Neuronal stem cell (in vitro differentiated cells): ENCODE data around the gene THBS2.
A peak's percentile ranks its signal among the peaks of the same experiment; 100 is the strongest.

Source experiments
- DNase-seq: peaks from one replicate; pipeline ENCODE4 v3.0.0-alpha.2; 2013; ENCODE audit warnings: low spot score
- H2AFZ ChIP-seq: one replicate; pipeline ENCODE4 v1.6.1; 2013; ENCODE audit warnings: mild to moderate bottlenecking, low read length, inconsistent platforms
- H2AK5ac ChIP-seq: 2 replicates; pipeline ENCODE4 v1.6.1; 2013; ENCODE audit warnings: low read depth, mild to moderate bottlenecking, inconsistent platforms, low read length, moderate library complexity, mixed read lengths
- H2BK120ac ChIP-seq: 2 replicates; pipeline ENCODE4 v1.6.1; 2013; ENCODE audit warnings: low read depth, mild to moderate bottlenecking, inconsistent platforms, low read length, moderate library complexity, mixed read lengths
- H2BK12ac ChIP-seq: one replicate; pipeline ENCODE4 v1.6.1; 2013; ENCODE audit warnings: low read length, inconsistent platforms
- H2BK15ac ChIP-seq: 2 replicates; pipeline ENCODE4 v1.6.1; 2013; ENCODE audit warnings: mild to moderate bottlenecking, low read length, inconsistent platforms, mixed read lengths
- H2BK5ac ChIP-seq: one replicate; pipeline ENCODE4 v1.6.1; 2013; ENCODE audit warnings: inconsistent platforms, mild to moderate bottlenecking, low read length, moderate library complexity
- H3K14ac ChIP-seq: one replicate; pipeline ENCODE4 v1.6.1; 2013; ENCODE audit warnings: low read length, inconsistent platforms
- H3K18ac ChIP-seq: 2 replicates; pipeline ENCODE4 v1.6.1; 2013; ENCODE audit warnings: low read length, inconsistent platforms
- H3K23ac ChIP-seq: 2 replicates; pipeline ENCODE4 v1.6.1; 2013; ENCODE audit warnings: low read depth, mild to moderate bottlenecking, mixed read lengths, low read length, inconsistent platforms; ENCODE audit not compliant: poor library complexity
- H3K27ac ChIP-seq: replicated peaks from 3 replicates; pipeline ENCODE4 v1.5.1; 2013; ENCODE audit warnings: low read length, inconsistent platforms
- H3K27me3 ChIP-seq, 3 experiments: 2 replicates each; pipeline ENCODE4 v1.6.1; 2013; ENCODE audit warnings: low read length in 3 of 3, mild to moderate bottlenecking in 2 of 3, inconsistent platforms in 1 of 3, low read depth in 1 of 3, mixed read lengths in 1 of 3, moderate library complexity in 1 of 3; ENCODE audit not compliant: control insufficient read depth in 3 of 3, insufficient read depth in 3 of 3
- H3K36me3 ChIP-seq, 2 donors: replicated peaks in 1 of 2; 2 replicates each; pipeline ENCODE4 v1.6.1; 2013; ENCODE audit warnings: low read length in 2 of 2; ENCODE audit not compliant: control insufficient read depth in 2 of 2, insufficient read depth in 2 of 2
- H3K4ac ChIP-seq: 2 replicates; pipeline ENCODE4 v1.6.1; 2013; ENCODE audit warnings: inconsistent platforms, mild to moderate bottlenecking, low read length, moderate library complexity
- H3K4me1 ChIP-seq, 2 donors: 1 replicate in 1 of 2; 2 replicates in 1 of 2; pipeline ENCODE4 v1.6.1; 2013; ENCODE audit warnings: low read length in 2 of 2, low read depth in 1 of 2; ENCODE audit not compliant: control insufficient read depth in 2 of 2, insufficient read depth in 1 of 2
- H3K4me2 ChIP-seq: one replicate; pipeline ENCODE4 v1.6.1; 2013; ENCODE audit warnings: mild to moderate bottlenecking, low read length, inconsistent platforms; ENCODE audit not compliant: insufficient read depth, poor library complexity, severe bottlenecking
- H3K4me3 ChIP-seq, 2 donors: 2 replicates each; pipeline ENCODE4 v1.5.1; 2013; ENCODE audit warnings: low read length in 2 of 2, mild to moderate bottlenecking in 2 of 2, inconsistent platforms in 1 of 2, moderate library complexity in 1 of 2
- H3K79me1 ChIP-seq: one replicate; pipeline ENCODE4 v1.6.1; 2013; ENCODE audit warnings: low read depth, mild to moderate bottlenecking, inconsistent platforms, low read length, moderate library complexity
- H3K9ac ChIP-seq: one replicate; pipeline ENCODE4 v1.6.1; 2013; ENCODE audit warnings: mild to moderate bottlenecking, low read depth, low read length, inconsistent platforms; ENCODE audit not compliant: poor library complexity
- H3K9me3 ChIP-seq, 2 donors: replicated peaks in 1 of 2; 2 replicates each; pipeline versions ENCODE3 to v1.6.1; 2013; ENCODE audit warnings: low read length in 2 of 2, mild to moderate bottlenecking in 2 of 2, inconsistent platforms in 1 of 2, low read depth in 1 of 2, mixed read lengths in 1 of 2, moderate library complexity in 1 of 2; ENCODE audit not compliant: control insufficient read depth in 2 of 2, insufficient read depth in 1 of 2
- H4K8ac ChIP-seq: one replicate; pipeline ENCODE4 v1.6.1; 2013; ENCODE audit warnings: low read depth, mild to moderate bottlenecking, inconsistent platforms, low read length, moderate library complexity
- H4K91ac ChIP-seq: one replicate; pipeline ENCODE4 v1.6.1; 2013; ENCODE audit warnings: low read length, low read depth, mild to moderate bottlenecking, inconsistent platforms; ENCODE audit not compliant: poor library complexity
- WGBS, 2 donors: extraction: QIAGEN DNeasy Blood & Tissue Kit; methylation state at CpG; one replicate each; pipeline ENCODE4 v1.1.7; 2013; ENCODE audit warnings: missing lambda C conversion rate in 2 of 2, mixed read lengths in 1 of 2; ENCODE audit not compliant: insufficient read length in 2 of 2, insufficient replicate concordance in 1 of 2; ENCODE audit errors: extremely low coverage in 2 of 2; 5-methylcytosine and 5-hydroxymethylcytosine counted together

The THBS2 gene

DNA sequence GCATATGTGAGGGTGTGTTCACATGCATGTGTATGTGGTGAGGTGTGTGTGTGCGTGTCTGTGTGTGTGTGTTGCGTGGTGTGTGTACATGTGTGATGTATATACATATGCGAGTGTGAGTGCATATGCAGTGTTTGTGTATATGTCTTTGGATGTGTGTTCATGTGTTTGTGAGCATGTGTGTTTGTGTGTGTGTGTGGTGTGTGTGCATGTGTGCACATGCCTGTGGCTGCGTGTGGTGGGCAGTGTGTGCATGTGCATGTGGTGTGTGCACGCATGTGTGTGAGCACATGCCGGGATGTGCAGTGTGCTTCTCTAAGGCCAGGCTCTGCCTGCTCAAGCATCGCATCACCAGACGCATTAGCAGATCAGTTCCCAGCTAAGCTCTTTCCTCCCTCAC is 5.7 kb downstream of the THBS2 start:
- Histone ChIP-seq H3K4me2 (no peak overlapping the region), H2BK12ac (no peak overlapping the region), H3K4me3 (peak overlapping the region in 1 of 2 donors; percentile 71), H3K4ac (no peak overlapping the region), H3K14ac (no peak overlapping the region), H2BK120ac (no peak overlapping the region), H3K4me1 (peaks cover 9 to 13% of the 10 kb centered on the region in 2 donors), H3K18ac (no peak overlapping the region), H3K27me3 (peaks cover 0 to 15% (median 12%) of the 10 kb centered on the region in 3 experiments), H2BK5ac (no peak overlapping the region), H2AK5ac (no peak overlapping the region), H3K79me1 (no peaks in the 10 kb centered on the region), H3K27ac (no peak overlapping the region), H3K36me3 (peaks cover 0 to 6% of the 10 kb centered on the region in 2 donors), H3K9me3 (peaks cover 0 to 9% of the 10 kb centered on the region in 2 donors), H2AFZ (no peak overlapping the region), H3K9ac (no peak overlapping the region), H4K8ac (no peak overlapping the region), H2BK15ac (no peak overlapping the region), H4K91ac (no peak overlapping the region), H3K23ac (no peak overlapping the region)
- DNase-seq: no peak
- no CpG with 5 or more reads among the region's 8 CpGs for WGBS, 2 donors

DNA sequence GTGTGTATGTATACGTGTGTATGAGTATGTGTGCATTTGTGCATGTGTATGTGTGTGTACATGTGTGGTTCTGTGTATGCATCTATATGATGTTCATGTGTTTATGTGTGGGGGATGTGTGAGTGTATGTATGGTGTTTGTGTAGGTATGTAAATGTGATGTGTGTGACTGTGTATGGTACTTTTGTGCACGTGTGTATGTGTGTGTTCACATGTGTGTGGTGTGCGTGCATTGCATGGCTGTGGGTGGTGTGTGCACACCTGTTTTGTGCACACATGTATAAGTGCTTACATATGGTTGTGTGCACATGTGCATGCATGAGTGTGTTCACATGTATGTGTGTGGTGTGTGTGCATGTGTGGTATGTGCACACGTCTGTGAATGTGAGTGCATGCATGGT is 6.2 kb downstream of the THBS2 start:
- Histone ChIP-seq H2BK5ac (no peak overlapping the region), H3K4me3 (peak overlapping the region in 1 of 2 donors; percentile 71), H3K27ac (no peak overlapping the region), H2BK15ac (no peak overlapping the region), H3K18ac (no peak overlapping the region), H4K91ac (peak overlapping the region; percentile 74), H4K8ac (peak overlapping the region; percentile 94), H3K4ac (no peak overlapping the region), H3K36me3 (peaks cover 0 to 6% of the 10 kb centered on the region in 2 donors), H3K9ac (peak overlapping the region; percentile 25), H3K9me3 (peaks cover 0 to 9% of the 10 kb centered on the region in 2 donors), H3K4me1 (peaks cover 4 to 8% of the 10 kb centered on the region in 2 donors), H3K27me3 (peaks cover 0 to 10% (median 7%) of the 10 kb centered on the region in 3 experiments), H2BK120ac (no peak overlapping the region), H3K4me2 (no peak overlapping the region), H2AK5ac (no peak overlapping the region), H2BK12ac (no peak overlapping the region), H3K14ac (no peak overlapping the region), H2AFZ (no peak overlapping the region), H3K23ac (no peak overlapping the region), H3K79me1 (no peaks in the 10 kb centered on the region)
- WGBS, 2 donors: no CpG with 5 or more reads among the region's 4 CpGs
- no peak for DNase-seq

DNA sequence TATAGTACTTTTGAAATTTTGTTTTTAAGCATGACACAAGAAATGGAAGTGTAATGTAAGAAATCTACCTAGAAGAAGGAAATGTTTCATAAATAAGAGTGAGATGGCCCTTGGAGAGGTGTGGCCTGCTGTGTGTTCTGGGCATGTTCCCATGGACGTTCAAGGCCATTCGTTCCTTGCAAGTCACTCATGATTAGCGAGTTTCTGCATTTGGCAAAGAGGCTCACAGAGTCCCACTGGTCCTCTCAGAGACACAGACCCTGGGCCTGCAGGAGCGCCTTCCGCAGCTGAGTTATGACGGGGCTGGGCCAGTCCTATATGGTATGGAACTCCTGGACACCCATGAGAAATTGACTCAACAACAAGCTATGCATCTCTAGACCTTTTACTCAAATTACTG is 7.2 kb downstream of the THBS2 start:
- Histone ChIP-seq H4K91ac (no peak overlapping the region), H3K9ac (no peak overlapping the region), H3K9me3 (peaks cover 0 to 9% of the 10 kb centered on the region in 2 donors), H3K23ac (no peak overlapping the region), H3K27ac (no peak overlapping the region), H3K4me3 (no peak overlapping the region), H3K14ac (no peak overlapping the region), H3K4ac (no peak overlapping the region), H2BK12ac (no peak overlapping the region), H3K27me3 (peaks cover 0 to 3% (median 0%) of the 10 kb centered on the region in 3 experiments), H2BK5ac (no peak overlapping the region), H2BK15ac (no peak overlapping the region), H3K18ac (no peak overlapping the region), H4K8ac (no peak overlapping the region), H2BK120ac (no peak overlapping the region), H3K36me3 (peaks cover 0 to 6% of the 10 kb centered on the region in 2 donors), H3K4me2 (no peak overlapping the region), H3K4me1 (peaks cover 0 to 3% of the 10 kb centered on the region in 2 donors), H2AK5ac (no peak overlapping the region), H3K79me1 (no peaks in the 10 kb centered on the region), H2AFZ (no peak overlapping the region)
- WGBS, 2 donors: no CpG with 5 or more reads among the region's 6 CpGs
- DNase-seq: no peak

DNA sequence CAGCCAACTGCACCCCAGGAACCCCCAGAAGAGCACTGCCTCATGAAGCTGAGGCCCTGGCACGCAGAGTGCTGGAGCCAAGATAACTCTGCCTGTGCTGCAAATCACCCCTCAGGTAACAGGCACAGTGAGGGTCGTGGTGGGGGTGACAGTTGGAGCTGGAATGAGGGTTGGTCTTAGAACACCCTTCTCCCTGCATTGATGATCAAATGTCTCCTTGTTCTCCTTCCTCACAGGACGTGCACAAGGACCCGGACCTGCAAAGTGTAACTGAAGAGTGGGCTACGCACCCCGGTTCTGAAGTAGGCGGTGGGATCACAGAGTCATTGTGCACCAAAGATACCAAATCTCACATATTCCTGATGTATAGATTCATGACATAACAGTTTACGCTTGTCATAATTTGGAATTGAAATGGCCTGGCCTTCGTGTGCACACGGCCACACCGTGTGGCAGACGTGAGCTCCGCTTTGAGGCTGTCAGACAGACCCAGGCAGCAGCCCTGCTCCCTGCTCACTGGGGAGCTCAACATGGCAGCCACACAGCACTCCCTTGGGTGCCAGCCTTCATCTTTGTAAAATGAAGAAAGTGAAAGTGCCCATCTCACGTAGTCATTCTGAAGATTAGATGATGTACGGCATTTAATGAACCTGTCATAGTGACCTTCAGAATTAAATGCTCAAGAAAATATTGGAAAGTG is 8.8 kb downstream of the THBS2 start:
- WGBS, 2 donors: no CpG with 5 or more reads among the region's 15 CpGs
- H3K4ac ChIP-seq: no peak overlapping the region

More for the DNA sequence above, 8.8 kb downstream of the THBS2 start:
- no peak for DNase-seq
- Histone ChIP-seq H4K8ac (no peak overlapping the region), H4K91ac (no peak overlapping the region), H3K4me2 (no peak overlapping the region), H2BK12ac (no peak overlapping the region), H2AK5ac (no peak overlapping the region), H3K4me3 (no peak overlapping the region), H3K27me3 (no peaks in the 10 kb centered on the region), H2AFZ (no peak overlapping the region), H3K36me3 (peaks cover 0 to 6% of the 10 kb centered on the region in 2 donors), H3K27ac (no peak overlapping the region), H2BK5ac (no peak overlapping the region), H3K4me1 (peaks cover 0 to 3% of the 10 kb centered on the region in 2 donors), H3K9ac (no peak overlapping the region), H3K79me1 (no peaks in the 10 kb centered on the region), H2BK15ac (no peak overlapping the region), H3K23ac (no peak overlapping the region), H2BK120ac (no peak overlapping the region), H3K9me3 (peaks cover 0 to 9% of the 10 kb centered on the region in 2 donors), H3K18ac (no peak overlapping the region), H3K14ac (no peak overlapping the region)
